MCF 10A (cell line): ENCODE measurements around the gene TMEM271. TPM values are rescaled to one million over a fixed set of nuclear protein-coding genes. Genes with fewer than 3 reads are reported as not detected.

Source experiments
- BruUV-seq: library from RNA; stranded (reverse); fragments of 400-500 nt; replicated peaks from 2 replicates; lab custom pipeline; 2021; lab: Mats Ljungman, UMichigan
- CTCF ChIA-PET: fragments of 300-600 bp; sonication (Branson Sonifier 250); formaldehyde crosslinking; extraction: SDS; loops from one replicate; lab custom pipeline; 2021; ENCODE audit warnings: antibody characterized with exemption, inconsistent platforms; lab: Yijun Ruan, JAX
- POLR2A ChIA-PET: fragments of 300-600, 350-650 bp; sonication (Branson Sonifier 250); formaldehyde crosslinking; extraction: SDS; loops from one replicate; lab custom pipeline; 2020; ENCODE audit warnings: antibody characterized with exemption, inconsistent platforms; lab: Yijun Ruan, JAX
- DNase-seq: peaks from one replicate; pipeline ENCODE4 v3.0.0-alpha.2; 2018; ENCODE audit not compliant: unreplicated experiment
- H3K27ac Mint-ChIP-seq: one replicate; pipeline ENCODE4 v1.8.0; 2022; ENCODE audit warnings: mild to moderate bottlenecking, low read depth, mixed read lengths; ENCODE audit not compliant: unreplicated experiment
- H3K27me3 Mint-ChIP-seq: one replicate; pipeline ENCODE4 v1.8.0; 2022; ENCODE audit warnings: mixed read lengths; ENCODE audit not compliant: insufficient read depth, unreplicated experiment
- H3K36me3 Mint-ChIP-seq: one replicate; pipeline ENCODE4 v1.8.0; 2022; ENCODE audit warnings: mild to moderate bottlenecking, moderate library complexity, mixed read lengths; ENCODE audit not compliant: insufficient read depth, unreplicated experiment
- H3K4me1 Mint-ChIP-seq: one replicate; pipeline ENCODE4 v1.8.0; 2022; ENCODE audit warnings: mixed read lengths; ENCODE audit not compliant: insufficient read depth, unreplicated experiment
- H3K4me3 Mint-ChIP-seq: one replicate; pipeline ENCODE4 v1.8.0; 2022; ENCODE audit warnings: mild to moderate bottlenecking, moderate library complexity, mixed read lengths; ENCODE audit not compliant: unreplicated experiment
- H3K9me3 Mint-ChIP-seq: one replicate; pipeline ENCODE4 v1.8.0; 2022; ENCODE audit warnings: mixed read lengths; ENCODE audit not compliant: unreplicated experiment
- CTCF ChIP-seq: fragments of 200-600 bp; IDR thresholded peaks from one replicate; pipeline ENCODE4 v1.8.0; 2022; ENCODE audit warnings: antibody characterized with exemption, mild to moderate bottlenecking; ENCODE audit not compliant: unreplicated experiment
- intact Hi-C: fragments of 100-400 bp; cut with micrococcal nuclease; formaldehyde crosslinking; loops from 2 replicates; pipeline ENCODE4 v1.14.1; 2022
- total RNA-seq: library from RNA; stranded (reverse); gene quantifications from 2 replicates; pipeline ENCODE4 v1.2.3, GENCODE V29; 2022

Gene TMEM271
- total RNA-seq, 1 experiment from 2014 or later: not detected

GRCh38 chr4:608236-608635 lies 32.1 kb upstream of the TMEM271 start:
- ChIA-PET POLR2A (interaction anchor here (1.2 kb wide), 1 partner anchor 17 kb away, joined by 3 read pairs; no protein-coding TSS in a partner anchor), CTCF (interaction anchor here (1.1 kb wide), 1 partner anchor 65 kb away, joined by 6 read pairs; no protein-coding TSS in a partner anchor)
- peaks cover 9% of the 10 kb centered on the region for H3K9me3 Mint-ChIP-seq
- H3K36me3 Mint-ChIP-seq: peaks cover 6% of the 10 kb centered on the region
- no peak overlapping the region for H3K4me3 Mint-ChIP-seq
- intact Hi-C loops: loop anchor here (10.0 kb wide), 1 partner anchor 147 kb away; no protein-coding TSS in a partner anchor
- no TSS peak for BruUV-seq
- H3K27ac Mint-ChIP-seq: no peak overlapping the region
- no peak for TF ChIP-seq CTCF
- H3K4me1 Mint-ChIP-seq: peaks cover 20% of the 10 kb centered on the region
- H3K27me3 Mint-ChIP-seq: peaks cover 11% of the 10 kb centered on the region
- DNase-seq: no peak

GRCh38 chr4:605702-606425 lies 29.8 kb upstream of the TMEM271 start:
- Mint-ChIP-seq H3K27ac (no peak overlapping the region), H3K4me1 (peaks cover 22% of the 10 kb centered on the region), H3K36me3 (peaks cover 6% of the 10 kb centered on the region), H3K27me3 (no peaks in the 10 kb centered on the region), H3K9me3 (peaks cover 9% of the 10 kb centered on the region), H3K4me3 (no peak overlapping the region)
- TF ChIP-seq CTCF: no peak
- CTCF ChIA-PET: interaction anchor here (1.8 kb wide), 1 partner anchor 67 kb away, joined by 4 read pairs; the partner anchor contains the start of gene ATP5ME
- no peak for DNase-seq
- POLR2A ChIA-PET: interaction anchor here (0.6 kb wide), 1 partner anchor 93 kb away, joined by 3 read pairs; no protein-coding TSS in a partner anchor
- BruUV-seq: no TSS peak
- intact Hi-C loops: loop anchor here (10.0 kb wide), 1 partner anchor 149 kb away; no protein-coding TSS in a partner anchor

GRCh38 chr4:604131-604530 lies 28.0 kb upstream of the TMEM271 start:
- H3K4me3 Mint-ChIP-seq: no peak overlapping the region

More at GRCh38 chr4:604131-604530, 28.0 kb upstream of the TMEM271 start:
- H3K4me1 Mint-ChIP-seq: peaks cover 6% of the 10 kb centered on the region
- ChIA-PET CTCF (interaction anchor here (0.6 to 2.1 kb wide), 5 partner anchors 11 to 463 kb away, joined by 3 to 14 read pairs (median 3); partner anchors contain the start of genes ATP5ME and MYL5), POLR2A (interaction anchor here (1.9 to 2.2 kb wide), 2 partner anchors 12 to 70 kb away, joined by 7 to 11 read pairs; partner anchors contain the start of genes ATP5ME and MYL5)
- H3K27me3 Mint-ChIP-seq: no peaks in the 10 kb centered on the region
- no peak for DNase-seq
- BruUV-seq: no TSS peak
- H3K36me3 Mint-ChIP-seq: no peaks in the 10 kb centered on the region
- intact Hi-C loops: loop anchor here (10.0 kb wide), 1 partner anchor 151 kb away; no protein-coding TSS in a partner anchor
- H3K9me3 Mint-ChIP-seq: peaks cover 2% of the 10 kb centered on the region
- no peak overlapping the region for H3K27ac Mint-ChIP-seq
- no peak for TF ChIP-seq CTCF
